Loucy (cell line): ENCODE measurements around the gene CCDC3.

Experiments
- EZH2phosphoT487 ChIP-seq: fragments of 200-600 bp; IDR thresholded peaks from 2 replicates; pipeline ENCODE4 v1.6.1; 2018; ENCODE audit warnings: antibody characterized with exemption, mild to moderate bottlenecking, moderate library complexity, borderline replicate concordance
- TF ChIP-seq, protein P1 (sequence below): fragments of 200-600 bp; sonication (generic); conservative IDR thresholded peaks from 2 replicates; pipeline ENCODE4 v1.5.1; 2014; ENCODE audit warnings: mild to moderate bottlenecking, antibody characterized with exemption, low read length

DNA sequence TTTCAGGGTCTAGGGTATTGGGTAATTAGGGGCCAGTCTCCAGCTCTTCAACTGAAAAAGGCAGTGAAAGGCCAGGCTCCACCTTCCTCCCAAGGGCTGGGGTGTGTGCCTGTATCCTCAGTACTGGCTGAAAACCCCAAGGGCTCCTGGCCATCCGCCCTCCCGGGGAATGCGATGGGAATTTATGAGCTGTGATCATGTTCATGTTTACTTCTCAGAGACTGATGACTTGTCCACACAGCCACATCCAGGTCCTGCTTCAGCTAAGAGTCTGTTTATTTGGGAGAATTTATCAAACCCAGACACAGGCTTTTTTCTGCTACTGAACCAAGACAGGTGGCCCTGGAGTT is 91.7 kb downstream of the CCDC3 start:
- TF ChIP-seq, protein P1, sequence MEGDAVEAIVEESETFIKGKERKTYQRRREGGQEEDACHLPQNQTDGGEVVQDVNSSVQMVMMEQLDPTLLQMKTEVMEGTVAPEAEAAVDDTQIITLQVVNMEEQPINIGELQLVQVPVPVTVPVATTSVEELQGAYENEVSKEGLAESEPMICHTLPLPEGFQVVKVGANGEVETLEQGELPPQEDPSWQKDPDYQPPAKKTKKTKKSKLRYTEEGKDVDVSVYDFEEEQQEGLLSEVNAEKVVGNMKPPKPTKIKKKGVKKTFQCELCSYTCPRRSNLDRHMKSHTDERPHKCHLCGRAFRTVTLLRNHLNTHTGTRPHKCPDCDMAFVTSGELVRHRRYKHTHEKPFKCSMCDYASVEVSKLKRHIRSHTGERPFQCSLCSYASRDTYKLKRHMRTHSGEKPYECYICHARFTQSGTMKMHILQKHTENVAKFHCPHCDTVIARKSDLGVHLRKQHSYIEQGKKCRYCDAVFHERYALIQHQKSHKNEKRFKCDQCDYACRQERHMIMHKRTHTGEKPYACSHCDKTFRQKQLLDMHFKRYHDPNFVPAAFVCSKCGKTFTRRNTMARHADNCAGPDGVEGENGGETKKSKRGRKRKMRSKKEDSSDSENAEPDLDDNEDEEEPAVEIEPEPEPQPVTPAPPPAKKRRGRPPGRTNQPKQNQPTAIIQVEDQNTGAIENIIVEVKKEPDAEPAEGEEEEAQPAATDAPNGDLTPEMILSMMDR: no peak
- TF ChIP-seq EZH2phosphoT487: no peak
